ENCODE measurements around the gene DDX17. TPM values are rescaled to one million over a fixed set of nuclear protein-coding genes. Genes with fewer than 3 reads are reported as not detected.

Gene DDX17
- polyA plus RNA-seq, 1 donor from 2014 or later: 996 TPM

DNA sequence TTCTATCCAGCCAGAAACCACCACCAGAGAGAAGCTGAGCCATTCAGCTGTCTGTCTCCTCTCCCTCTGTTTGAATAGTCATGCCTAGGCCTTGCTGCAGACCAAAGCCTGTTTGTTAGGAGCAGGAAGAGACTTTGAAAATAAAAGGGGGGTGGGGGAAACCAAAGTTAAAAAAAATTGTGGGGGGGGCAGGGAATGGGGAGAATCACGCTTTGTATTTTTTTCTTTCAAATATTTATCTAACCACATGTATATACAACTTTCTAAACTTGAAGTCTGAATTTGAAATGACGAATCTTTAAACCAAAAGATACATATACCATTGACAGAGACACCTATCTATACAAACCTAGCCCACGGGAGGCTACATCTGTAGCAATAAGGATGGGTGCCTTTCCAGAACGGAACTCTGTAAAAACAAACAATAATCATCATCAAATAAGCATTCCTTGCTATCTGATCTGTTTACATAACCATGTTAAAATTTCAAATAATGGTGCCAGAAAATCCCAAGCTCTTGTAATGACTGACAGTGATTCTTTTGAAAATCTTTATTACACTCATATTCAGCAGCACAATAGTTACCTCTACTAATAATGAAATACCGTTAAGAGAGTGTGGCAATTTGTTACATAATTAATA lies 14.3 kb downstream of the DDX17 start:
- no peak overlapping the region for H2AFZ ChIP-seq (ENCODE audit: low read depth, low read length)
- no peaks in the 10 kb centered on the region for H3K27me3 ChIP-seq (ENCODE audit: insufficient read depth, low read depth, low read length)
- peaks cover 29% of the 10 kb centered on the region for H3K79me2 ChIP-seq (replicated peaks; ENCODE audit: insufficient read depth, low read length)
- no peaks in the 10 kb centered on the region for H3K9me2 ChIP-seq (ENCODE audit: insufficient read depth, low read length)
- no peak overlapping the region for H3K4me2 ChIP-seq (ENCODE audit: low read length)
- H3K4me3 ChIP-seq (ENCODE audit: low read length): no peak overlapping the region
- H3K9me3 ChIP-seq (ENCODE audit: low read length): no peaks in the 10 kb centered on the region
- no peak overlapping the region for H3K27ac ChIP-seq (ENCODE audit: low read length)
- peaks cover 14% of the 10 kb centered on the region for H4K20me1 ChIP-seq (ENCODE audit: insufficient read depth)
- TF ChIP-seq SMC3 (conservative IDR thresholded peaks at IDR 0.05; ENCODE audit: poor library complexity) (no peak), TAF1 (IDR thresholded peaks at IDR 0.05; ENCODE audit: low read depth) (no peak), RAD21 (conservative IDR thresholded peaks at IDR 0.05) (no peak)
- no peaks in the 10 kb centered on the region for H3F3A ChIP-seq (ENCODE audit: insufficient read depth, low read length, poor library complexity, severe bottlenecking)
- peaks cover 21% of the 10 kb centered on the region for H3K36me3 ChIP-seq (ENCODE audit: insufficient read depth, low read length)
- H3K9ac ChIP-seq (ENCODE audit: low read length): no peak overlapping the region

GRCh38 chr22:38490915-38491314 lies 15.2 kb downstream of the DDX17 start:
- TF ChIP-seq CTCF (IDR thresholded peaks at IDR 0.05; ENCODE audit: poor library complexity, severe bottlenecking) (no peak), POLR2AphosphoS5 (IDR thresholded peaks at IDR 0.05) (no peak), RAD21 (conservative IDR thresholded peaks at IDR 0.05) (no peak)
- H4K20me1 ChIP-seq (ENCODE audit: insufficient read depth): peaks cover 14% of the 10 kb centered on the region
- H3F3A ChIP-seq (ENCODE audit: insufficient read depth, low read length, poor library complexity, severe bottlenecking): no peaks in the 10 kb centered on the region
- peaks cover 22% of the 10 kb centered on the region for H3K79me2 ChIP-seq (replicated peaks; ENCODE audit: insufficient read depth, low read length)
- no peak overlapping the region for H3K9ac ChIP-seq (ENCODE audit: low read length)
- H3K27ac ChIP-seq (ENCODE audit: low read length): no peak overlapping the region
- H3K27me3 ChIP-seq (ENCODE audit: insufficient read depth, low read depth, low read length): no peaks in the 10 kb centered on the region
- peaks cover 28% of the 10 kb centered on the region for H3K36me3 ChIP-seq (ENCODE audit: insufficient read depth, low read length)
- no peak overlapping the region for H3K4me2 ChIP-seq (ENCODE audit: low read length)
- H3K9me3 ChIP-seq (ENCODE audit: low read length): no peaks in the 10 kb centered on the region
- no peak overlapping the region for H3K4me3 ChIP-seq (ENCODE audit: low read length)
- H2AFZ ChIP-seq (ENCODE audit: low read depth, low read length): no peak overlapping the region
- H3K9me2 ChIP-seq (ENCODE audit: insufficient read depth, low read length): no peaks in the 10 kb centered on the region

GRCh38 chr22:38490475-38490874 lies 15.6 kb downstream of the DDX17 start:
- Histone ChIP-seq H3K4me3 (ENCODE audit: low read length) (no peak overlapping the region), H3K79me2 (replicated peaks; ENCODE audit: insufficient read depth, low read length) (peaks cover 18% of the 10 kb centered on the region), H3K36me3 (ENCODE audit: insufficient read depth, low read length) (peaks cover 31% of the 10 kb centered on the region), H3K27ac (ENCODE audit: low read length) (no peak overlapping the region), H3K4me2 (ENCODE audit: low read length) (no peak overlapping the region), H3K9me3 (ENCODE audit: low read length) (no peaks in the 10 kb centered on the region), H2AFZ (ENCODE audit: low read depth, low read length) (no peak overlapping the region), H4K20me1 (ENCODE audit: insufficient read depth) (peaks cover 14% of the 10 kb centered on the region), H3F3A (ENCODE audit: insufficient read depth, low read length, poor library complexity, severe bottlenecking) (no peaks in the 10 kb centered on the region), H3K9ac (ENCODE audit: low read length) (no peak overlapping the region), H3K27me3 (ENCODE audit: insufficient read depth, low read depth, low read length) (no peaks in the 10 kb centered on the region), H3K9me2 (ENCODE audit: insufficient read depth, low read length) (no peaks in the 10 kb centered on the region)
- TF ChIP-seq CTCF (IDR thresholded peaks at IDR 0.05; ENCODE audit: poor library complexity, severe bottlenecking) (no peak), POLR2AphosphoS5 (IDR thresholded peaks at IDR 0.05) (no peak), REST (IDR thresholded peaks at IDR 0.05; ENCODE audit: borderline replicate concordance) (no peak), SMC3 (conservative IDR thresholded peaks at IDR 0.05; ENCODE audit: poor library complexity) (no peak), TAF1 (IDR thresholded peaks at IDR 0.05; ENCODE audit: low read depth) (no peak), MXI1 (conservative IDR thresholded peaks at IDR 0.05; ENCODE audit: poor library complexity, severe bottlenecking) (no peak), EP300 (conservative IDR thresholded peaks at IDR 0.05; ENCODE audit: poor library complexity, severe bottlenecking) (no peak), RAD21 (conservative IDR thresholded peaks at IDR 0.05) (no peak), EZH2 (IDR thresholded peaks at IDR 0.05; ENCODE audit: borderline replicate concordance, insufficient read depth, low read length, poor library complexity, severe bottlenecking) (no peak)

Measured in neural cell (in vitro differentiated cells).